A549 (cell line): ENCODE data around the gene TRPV4. TPM values are rescaled to one million over a fixed set of nuclear protein-coding genes. Genes with fewer than 3 reads are reported as not detected.

Experiments used
- ATAC-seq, 2 experiments: fragments of 200-7000 bp in 1 of 2; fragments of >200 bp in 1 of 2; cut with Nextera tagmentation in 1 of 2; cut with Tn5 transposase in 1 of 2; 3 replicates each; pipeline versions ENCODE4 v1.8.0 to v1.9.1; 2018 to 2020; ENCODE audit warnings: mild to moderate bottlenecking in 1 of 2, moderate library complexity in 1 of 2
- CTCF ChIA-PET: fragments of 300-600 bp; sonication (Branson Sonifier 250); formaldehyde crosslinking; extraction: SDS; loops from one replicate; lab custom pipeline; 2021; ENCODE audit warnings: antibody characterized with exemption, inconsistent platforms; lab: Yijun Ruan, JAX
- POLR2A ChIA-PET: fragments of 350-600 bp; formaldehyde crosslinking; extraction: SDS; loops from one replicate; lab custom pipeline; 2021; ENCODE audit warnings: antibody characterized with exemption, inconsistent platforms; lab: Yijun Ruan, JAX
- DNase-seq, 2 experiments: peaks; one replicate each; pipeline versions ENCODE4 v3.0.0 to v3.0.0-alpha.2; 2011 to 2016; ENCODE audit warnings: low read depth in 1 of 2, low spot score in 1 of 2
- FAIRE-seq: peaks from 2 replicates; lab custom pipeline; 2011; peaks lifted over from hg19 to GRCh38; lab: Jason Lieb, UNC
- H3K27ac ChIP-seq, 2 experiments: fragments of >200 bp; sonication (Bioruptor Twin); formaldehyde crosslinking; 3 replicates each; pipeline ENCODE4 v1.5.1; 2016 to 2017
- H3K4me1 ChIP-seq: fragments of >200 bp; sonication (Bioruptor Twin); formaldehyde crosslinking; 3 replicates; pipeline ENCODE4 v1.6.1; 2016
- H3K4me2 ChIP-seq: fragments of >200 bp; sonication (Bioruptor Twin); formaldehyde crosslinking; 3 replicates; pipeline ENCODE4 v1.6.1; 2016
- H3K4me3 ChIP-seq: fragments of >200 bp; sonication (Bioruptor Twin); formaldehyde crosslinking; 3 replicates; pipeline ENCODE4 v1.5.1; 2016
- H3K9me3 ChIP-seq: fragments of >200 bp; sonication (Bioruptor Twin); formaldehyde crosslinking; 3 replicates; pipeline ENCODE4 v1.6.1; 2016
- E2F6 ChIP-seq: IDR thresholded peaks from 2 replicates; pipeline ENCODE4 v1.6.1; 2012; ENCODE audit warnings: low read depth, borderline replicate concordance
- EHF ChIP-seq: fragments of 250-450 bp; sonication (Bioruptor Pico); IDR thresholded peaks from 2 replicates; pipeline ENCODE4 v1.5.0; 2020; ENCODE audit warnings: mild to moderate bottlenecking
- FOSL2 ChIP-seq, 2 experiments: fragments of 450-650 bp in 1 of 2; fragments of >200 bp in 1 of 2; sonication (Bioruptor Twin) in 1 of 2; formaldehyde crosslinking; IDR thresholded peaks; 2 replicates each; pipeline versions ENCODE4 v1.5.0 to v1.6.1; 2016 to 2020; ENCODE audit warnings: mild to moderate bottlenecking in 1 of 2, moderate library complexity in 1 of 2
- FOXS1 ChIP-seq: fragments of 250-450 bp; sonication (Bioruptor Pico); IDR thresholded peaks from 2 replicates; pipeline ENCODE4 v1.5.0; 2020; ENCODE audit warnings: mild to moderate bottlenecking, moderate library complexity
- HES2 ChIP-seq: fragments of >200 bp; sonication (Bioruptor Twin); formaldehyde crosslinking; IDR thresholded peaks from 2 replicates; pipeline ENCODE4 v1.6.1; 2016
- KDM1A ChIP-seq: fragments of 200-600 bp; sonication (generic); IDR thresholded peaks from 2 replicates; pipeline ENCODE4 v1.6.1; 2016; ENCODE audit warnings: low read depth, mild to moderate bottlenecking
- KDM5A ChIP-seq: fragments of 200-600 bp; sonication (generic); IDR thresholded peaks from 2 replicates; pipeline ENCODE4 v1.6.1; 2016; ENCODE audit warnings: antibody characterized with exemption, mild to moderate bottlenecking
- MAFK ChIP-seq: fragments of 450-650 bp; IDR thresholded peaks from 2 replicates; pipeline ENCODE4 v1.6.1; 2014; ENCODE audit not compliant: partially characterized antibody
- MAX ChIP-seq: IDR thresholded peaks from 2 replicates; pipeline ENCODE4 v1.6.1; 2012
- PHF8 ChIP-seq: fragments of 200-600 bp; sonication (generic); IDR thresholded peaks from 2 replicates; pipeline ENCODE4 v1.6.1; 2016; ENCODE audit warnings: low read depth, mild to moderate bottlenecking, antibody characterized with exemption, moderate library complexity, borderline replicate concordance
- RAD21 ChIP-seq, 2 experiments: fragments of >200 bp in 1 of 2; sonication (Bioruptor Twin) in 1 of 2; formaldehyde crosslinking in 1 of 2; IDR thresholded peaks in 1 of 2; conservative IDR thresholded peaks in 1 of 2; 2 replicates in 1 of 2; 3 replicates in 1 of 2; pipeline ENCODE4 v1.6.1; 2012 to 2018; ENCODE audit warnings: inconsistent platforms in 1 of 2
- RCOR1 ChIP-seq: fragments of 150-350 bp; IDR thresholded peaks from 2 replicates; pipeline ENCODE4 v1.6.1; 2014; ENCODE audit warnings: antibody characterized with exemption, low read length, low read depth
- SREBF2 ChIP-seq: fragments of 450-650 bp; IDR thresholded peaks from 2 replicates; pipeline ENCODE4 v1.6.1; 2014; ENCODE audit warnings: mild to moderate bottlenecking, moderate library complexity
- USF2 ChIP-seq: fragments of 450-650 bp; IDR thresholded peaks from 2 replicates; pipeline ENCODE4 v1.6.1; 2014; ENCODE audit warnings: antibody characterized with exemption
- ZNF302 ChIP-seq: fragments of 250-450 bp; sonication (Bioruptor Pico); IDR thresholded peaks from 2 replicates; pipeline ENCODE4 v1.9.0; 2021; ENCODE audit warnings: inconsistent platforms, mild to moderate bottlenecking, moderate library complexity
- ZSCAN20 ChIP-seq: fragments of 250-450 bp; sonication (Bioruptor Pico); IDR thresholded peaks from 2 replicates; pipeline ENCODE4 v1.8.0; 2022; ENCODE audit warnings: mild to moderate bottlenecking, moderate library complexity
- whole genome bisulfite sequencing: methylation state at CpG from one replicate; pipeline ENCODE4 v1.1.6; 2017; ENCODE audit errors: missing lambda C conversion rate; 5-methylcytosine and 5-hydroxymethylcytosine counted together
- polyA plus RNA-seq, 4 experiments: library from polyadenylated mRNA; depleted of rRNA in 3 of 4; stranded (reverse); fragments of >200 nt; fragmentation: RNase III in 1 of 4; extraction: RNeasy Plus Mini Kit Qiagen cat#74134 plus additional on column Dnase treatment in 1 of 4; gene quantifications; 2 replicates in 3 of 4; 3 replicates in 1 of 4; pipeline ENCODE4 v1.2.3, GENCODE V29; 2011 to 2017

Gene TRPV4
- polyA plus RNA-seq, 2 of the 4 experiments (the other 2 are of a cell fraction): 0.15 to 0.37 TPM

GRCh38 chr12:109839444-109839843, 6.2 kb upstream of the TRPV4 start:
- no peak overlapping the region for H3K4me3 ChIP-seq
- peak; percentile 65; the same call in 1 of the 2 replicates for TF ChIP-seq KDM1A
- TF ChIP-seq RCOR1: no peak
- TF ChIP-seq MAFK: no peak
- TF ChIP-seq PHF8: no peak
- ChIA-PET POLR2A (no interaction called here), CTCF (interaction anchor here (0.6 to 8.3 kb wide), 5 partner anchors 13 to 68 kb away, joined by 3 to 100 read pairs (median 36); no protein-coding TSS in a partner anchor)
- H3K4me1 ChIP-seq: peaks cover 41% of the 10 kb centered on the region
- peak overlapping the region in 1 of 2 experiments; percentile 61; a peak in 3 of 6 replicates for H3K27ac ChIP-seq
- no peak for FAIRE-seq
- DNase-seq: no peak
- no peak for ATAC-seq
- H3K9me3 ChIP-seq: no peaks in the 10 kb centered on the region
- WGBS: 60% methylated on average over 6 of the region's 6 CpGs
- no peak overlapping the region for H3K4me2 ChIP-seq

- ChIA-PET POLR2A (no interaction called here), CTCF (interaction anchor here (1.1 to 10.8 kb wide), 5 partner anchors 10 to 31 kb away, joined by 3 to 86 read pairs (median 36); no protein-coding TSS in a partner anchor)
- peak overlapping the region; percentile 9; the same call in 2 of the 3 replicates for H3K4me2 ChIP-seq
- no peak overlapping the region for H3K4me3 ChIP-seq
- DNase-seq (peak in 1 of 2 experiments; percentile 55), ATAC-seq (peak in 1 of 2 experiments; percentile 21; a peak in 3 of 6 replicates), FAIRE-seq (no peak)
- no peak for TF ChIP-seq USF2
- TF ChIP-seq MAX: peak; percentile 32; the same call in 1 of the 2 replicates
- WGBS: 28% methylated on average over 3 of the region's 3 CpGs
- peaks cover 47% of the 10 kb centered on the region for H3K4me1 ChIP-seq
- peak overlapping the region; percentile 35 to 76; a peak in 4 of 6 replicates for H3K27ac ChIP-seq
- no peaks in the 10 kb centered on the region for H3K9me3 ChIP-seq
Measured at GRCh38 chr12:109836916-109837315, 3.7 kb upstream of the TRPV4 start.

GRCh38 chr12:109835827-109836226, 2.6 kb upstream of the TRPV4 start:
- 90% methylated on average over 4 of the region's 4 CpGs for WGBS
- CTCF ChIA-PET: interaction anchor here (0.6 to 10.8 kb wide), 11 partner anchors 11 to 238 kb away, joined by 3 to 86 read pairs (median 5); partner anchors contain the start of gene FAM222A

GRCh38 chr12:109832541-109833306, 474 bp downstream of the TRPV4 start:
- POLR2A ChIA-PET: interaction anchor here (0.5 kb wide), 1 partner anchor 22 kb away, joined by 3 read pairs; no protein-coding TSS in a partner anchor
- no peak for TF ChIP-seq ZNF302
- no peak for TF ChIP-seq FOSL2 (IDR thresholded peaks at IDR 0.05)
- no peak for TF ChIP-seq FOSL2 (CRISPR knock-in tag; IDR thresholded peaks at IDR 0.05)
- no peak for TF ChIP-seq RCOR1
- TF ChIP-seq KDM1A: peak; percentile 66; the same call in 1 of the 2 replicates
- H3K4me3 ChIP-seq: no peak overlapping the region
- DNase-seq (no peak), FAIRE-seq (no peak), ATAC-seq (no peak)
- H3K9me3 ChIP-seq: no peaks in the 10 kb centered on the region
- CTCF ChIA-PET: interaction anchor here (0.9 to 10.8 kb wide), 8 partner anchors 9 to 27 kb away, joined by 3 to 86 read pairs (median 6); no protein-coding TSS in a partner anchor
- peak overlapping the region in 1 of 2 experiments; percentile 59; a peak in 2 of 6 replicates for H3K27ac ChIP-seq
- peaks cover 23% of the 10 kb centered on the region for H3K4me1 ChIP-seq
- H3K4me2 ChIP-seq: peak overlapping the region; percentile 29; the same call in 2 of the 3 replicates
- WGBS: 65% methylated on average over 11 of the region's 31 CpGs

More at GRCh38 chr12:109835827-109836226, 2.6 kb upstream of the TRPV4 start:
- H3K9me3 ChIP-seq: no peaks in the 10 kb centered on the region
- ATAC-seq (no peak), DNase-seq (no peak), FAIRE-seq (no peak)
- H3K4me2 ChIP-seq: no peak overlapping the region
- no peak for TF ChIP-seq KDM5A
- TF ChIP-seq KDM1A: no peak
- no peak for TF ChIP-seq FOXS1 (CRISPR knock-in tag)
- no peak for TF ChIP-seq FOSL2 (IDR thresholded peaks at IDR 0.05)
- TF ChIP-seq FOSL2 (CRISPR knock-in tag; IDR thresholded peaks at IDR 0.05): 0 out of 2 replicates have a peak, but pooled peaks have one; percentile 18
- peaks cover 49% of the 10 kb centered on the region for H3K4me1 ChIP-seq
- POLR2A ChIA-PET: no interaction called here
- peak overlapping the region in 1 of 2 experiments; percentile 23; a peak in 1 of 6 replicates for H3K27ac ChIP-seq
- H3K4me3 ChIP-seq: no peak overlapping the region

GRCh38 chr12:109831929-109832328, 1.3 kb downstream of the TRPV4 start:
- POLR2A ChIA-PET: no interaction called here
- H3K4me3 ChIP-seq: no peak overlapping the region
- no peak overlapping the region for H3K4me2 ChIP-seq
- FAIRE-seq (no peak), ATAC-seq (no peak; a peak in 1 of 6 replicates), DNase-seq (no peak)
- H3K27ac ChIP-seq: peak overlapping the region in 1 of 2 experiments; percentile 26; a peak in 1 of 6 replicates
- H3K4me1 ChIP-seq: peaks cover 15% of the 10 kb centered on the region
- CTCF ChIA-PET: interaction anchor here (1.1 to 10.8 kb wide), 7 partner anchors 8 to 235 kb away, joined by 3 to 86 read pairs (median 6); no protein-coding TSS in a partner anchor
- TF ChIP-seq ZSCAN20 (CRISPR knock-in tag) (no peak), SREBF2 (no peak), E2F6 (no peak), RAD21 (conservative IDR thresholded peaks at IDR 0.05 in 1 of 2, IDR thresholded peaks at IDR 0.05 in 1 of 2) (no peak), EHF (CRISPR knock-in tag) (no peak), HES2 (no peak), ZNF302 (no peak), KDM5A (no peak)
- 65% methylated on average over 9 of the region's 9 CpGs for WGBS
- no peaks in the 10 kb centered on the region for H3K9me3 ChIP-seq
